ENCODE measurements around the gene L3MBTL4. TPM values are rescaled to one million over a fixed set of nuclear protein-coding genes. Genes with fewer than 3 reads are reported as not detected.
A peak's percentile ranks its signal among the peaks of the same experiment; 100 is the strongest.

The L3MBTL4 gene
- total and polyA plus RNA-seq, 10 of the 15 experiments (the other 5 are each of a cell fraction or from before 2014, with no cell fraction given): 1.3 to 8.7 (median 3.8) TPM

GRCh38 chr18:5951515-5952091 is 463.1 kb downstream of the L3MBTL4 start:
- DNase-seq (ENCODE audit: low read depth, low spot score) (no peak), FAIRE-seq (no peak), ATAC-seq (no peak)
- RAD21 ChIA-PET (ENCODE audit: unreplicated experiment): no interaction called here
- no TSS peak for BruUV-seq (replicated peaks)
- TF ChIP-seq NFYA (IDR thresholded peaks at IDR 0.05; ENCODE audit: borderline replicate concordance, low read depth, low read length) (no peak), CTCF (IDR thresholded peaks at IDR 0.05 in 2 of 3, conservative IDR thresholded peaks at IDR 0.05 in 1 of 3; ENCODE audit: control insufficient read depth in 2 of 3, extremely low read depth in 1 of 3, insufficient read depth in 1 of 3, low read depth in 3 of 3, low read length in 3 of 3) (0 out of 6 replicates have a peak, but pooled peaks of 1 of the 3 experiments have one; percentile 1)
- no peak overlapping the region for H3K4me3 ChIP-seq
- H3K79me2 ChIP-seq (ENCODE audit: control insufficient read depth, insufficient read depth, low read length): no peaks in the 10 kb centered on the region
- H3K27me3 ChIP-seq (replicated peaks in 1 of 2; ENCODE audit: control insufficient read depth in 2 of 2, insufficient read depth in 2 of 2, low read length in 1 of 2): no peaks in the 10 kb centered on the region
- no peaks in the 10 kb centered on the region for H3K9me3 ChIP-seq (replicated peaks; ENCODE audit: control insufficient read depth, insufficient read depth, low read length)
- intact Hi-C loops (cut with micrococcal nuclease; ENCODE audit: unreplicated experiment) (no loop called here), in situ Hi-C loops (cut with MboI) (no loop called here)
- H3K9ac ChIP-seq (ENCODE audit: control insufficient read depth, insufficient read depth, low read length): no peak overlapping the region
- WGBS (ENCODE audit: insufficient coverage, insufficient replicate concordance, low lambda C conversion rate, missing lambda C conversion rate): 57% methylated on average over 4 of the region's 4 CpGs
- no peaks in the 10 kb centered on the region for H3K4me1 ChIP-seq (ENCODE audit: control insufficient read depth, insufficient read depth, low read length)
- no peaks in the 10 kb centered on the region for H3K36me3 ChIP-seq (ENCODE audit: control insufficient read depth in 2 of 2, insufficient read depth in 2 of 2, low read length in 1 of 2)
- no peak overlapping the region for H3K4me2 ChIP-seq (ENCODE audit: control insufficient read depth, insufficient read depth)
- no peaks in the 10 kb centered on the region for H4K20me1 ChIP-seq (ENCODE audit: control insufficient read depth, insufficient read depth)
- H2AFZ ChIP-seq (ENCODE audit: control insufficient read depth, low read depth, low read length): no peak overlapping the region
- CTCF ChIA-PET: no interaction called here
- H3K27ac ChIP-seq (ENCODE audit: control insufficient read depth, insufficient read depth): no peak overlapping the region
- SMC1A ChIA-PET (ENCODE audit: uncharacterized antibody, unreplicated experiment): interaction anchor here (1.5 kb wide), 1 partner anchor 20 kb away, joined by 3 read pairs; no protein-coding TSS in a partner anchor
- POLR2A ChIA-PET: no interaction called here

- Histone ChIP-seq H3K27me3 (replicated peaks in 1 of 2; ENCODE audit: control insufficient read depth in 2 of 2, insufficient read depth in 2 of 2, low read length in 1 of 2) (no peaks in the 10 kb centered on the region), H3K4me2 (ENCODE audit: control insufficient read depth, insufficient read depth) (no peak overlapping the region), H2AFZ (ENCODE audit: control insufficient read depth, low read depth, low read length) (no peak overlapping the region), H3K4me3 (no peak overlapping the region), H4K20me1 (ENCODE audit: control insufficient read depth, insufficient read depth) (no peaks in the 10 kb centered on the region), H3K9me3 (replicated peaks; ENCODE audit: control insufficient read depth, insufficient read depth, low read length) (no peaks in the 10 kb centered on the region), H3K9ac (ENCODE audit: control insufficient read depth, insufficient read depth, low read length) (no peak overlapping the region), H3K27ac (ENCODE audit: control insufficient read depth, insufficient read depth) (no peak overlapping the region), H3K4me1 (ENCODE audit: control insufficient read depth, insufficient read depth, low read length) (no peaks in the 10 kb centered on the region), H3K36me3 (ENCODE audit: control insufficient read depth in 2 of 2, insufficient read depth in 2 of 2, low read length in 1 of 2) (no peaks in the 10 kb centered on the region), H3K79me2 (ENCODE audit: control insufficient read depth, insufficient read depth, low read length) (no peaks in the 10 kb centered on the region)
- FAIRE-seq: no peak
- 4% methylated on average over 1 of the region's 1 CpG for WGBS (ENCODE audit: insufficient coverage, insufficient replicate concordance, low lambda C conversion rate, missing lambda C conversion rate)
- no TSS peak for BruUV-seq (replicated peaks)
- in situ Hi-C loops (cut with MboI): no loop called here
- ChIA-PET CTCF (interaction anchor here (0.7 kb wide), 1 partner anchor 112 kb away, joined by 3 read pairs; no protein-coding TSS in a partner anchor), RAD21 (ENCODE audit: unreplicated experiment) (no interaction called here), POLR2A (no interaction called here), SMC1A (ENCODE audit: uncharacterized antibody, unreplicated experiment) (interaction anchor here (1.2 kb wide), 1 partner anchor 533 kb away, joined by 3 read pairs; no protein-coding TSS in a partner anchor)
- TF ChIP-seq TCF3 (IDR thresholded peaks at IDR 0.05; ENCODE audit: borderline replicate concordance, insufficient read depth, low read depth, low read length) (no peak), NR2C1 (IDR thresholded peaks at IDR 0.05) (no peak), CBX5 (IDR thresholded peaks at IDR 0.05; ENCODE audit: low read depth) (no peak), ESRRA (IDR thresholded peaks at IDR 0.05; ENCODE audit: low read length) (no peak), SUPT20H (IDR thresholded peaks at IDR 0.05; ENCODE audit: borderline replicate concordance, control insufficient read depth, low read depth, low read length) (no peak)
- no peak for DNase-seq (ENCODE audit: low read depth, low spot score)
- ATAC-seq: no peak
- intact Hi-C loops (cut with micrococcal nuclease; ENCODE audit: unreplicated experiment): no loop called here
Observed at GRCh38 chr18:5948781-5949180, 465.9 kb downstream of the L3MBTL4 start.
